ENCODE measurements around the gene IDE. TPM values are rescaled to one million over a fixed set of nuclear protein-coding genes. Genes with fewer than 3 reads are reported as not detected.
"Not testable (repeated sequence)": the region's sequence is repeated elsewhere in the genome, so short reads cannot be mapped to it uniquely, and the experiment has no call there.

IDE gene
- total RNA-seq, 4 donors from 2014 or later: 27.7 to 47.3 (median 41.2) TPM

GRCh38 chr10:92590623-92591549 is 17.0 kb upstream of the IDE start:
- H3K4me3 ChIP-seq: peak overlapping the region; percentile 64 to 71
- TF ChIP-seq EP300 (IDR thresholded peaks at IDR 0.05) (no peak), CTCF (IDR thresholded peaks at IDR 0.05) (peak in 3 of 4 experiments; percentile 10 to 27 (median 22)), POLR2A (IDR thresholded peaks at IDR 0.05) (no peak), POLR2AphosphoS5 (IDR thresholded peaks at IDR 0.05) (no peak)
- WGBS, 2 donors (ENCODE audit: low coverage in 1 of 2): 34 to 46% methylated on average over 14 to 19 of the region's 19 CpGs
- H3K36me3 ChIP-seq: no peaks in the 10 kb centered on the region
- ATAC-seq: no peak
- no peaks in the 10 kb centered on the region for H3K9me3 ChIP-seq
- no peaks in the 10 kb centered on the region for H3K27me3 ChIP-seq
- H3K27ac ChIP-seq: peak overlapping the region; percentile 88 to 98 (median 94)
- H3K4me1 ChIP-seq: peaks cover 0 to 31% (median 0%) of the 10 kb centered on the region in 3 donors

GRCh38 chr10:92582347-92582746 is 8.5 kb upstream of the IDE start:
- not testable (repeated sequence) for H3K36me3 ChIP-seq, H3K4me1 ChIP-seq, H3K4me3 ChIP-seq, ATAC-seq, H3K27ac ChIP-seq, H3K9me3 ChIP-seq, H3K27me3 ChIP-seq
- WGBS, 2 donors (ENCODE audit: low coverage in 1 of 2): 80 to 93% methylated on average over 5 to 6 of the region's 6 CpGs

GRCh38 chr10:92575961-92576360 is 2.1 kb upstream of the IDE start:
- Histone ChIP-seq H3K9me3 (no peaks in the 10 kb centered on the region), H3K36me3 (no peaks in the 10 kb centered on the region), H3K4me1 (peaks cover 0 to 31% (median 9%) of the 10 kb centered on the region in 3 donors), H3K27ac (no peak overlapping the region), H3K27me3 (no peaks in the 10 kb centered on the region), H3K4me3 (no peak overlapping the region)
- no peak for TF ChIP-seq POLR2AphosphoS5 (IDR thresholded peaks at IDR 0.05)
- TF ChIP-seq POLR2A (IDR thresholded peaks at IDR 0.05): no peak
- no peak for TF ChIP-seq EP300 (IDR thresholded peaks at IDR 0.05)
- TF ChIP-seq CTCF (IDR thresholded peaks at IDR 0.05): no peak
- no peak for ATAC-seq

GRCh38 chr10:92574548-92575261 is 812 bp upstream of the IDE start:
- WGBS, 2 donors (ENCODE audit: low coverage in 1 of 2): 5 to 36% methylated on average over 8 to 20 of the region's 22 CpGs
- ATAC-seq: peak; percentile 18
- H3K27me3 ChIP-seq: no peaks in the 10 kb centered on the region

More at GRCh38 chr10:92574548-92575261, 812 bp upstream of the IDE start:
- Histone ChIP-seq H3K9me3 (no peaks in the 10 kb centered on the region), H3K4me1 (peaks cover 0 to 43% (median 9%) of the 10 kb centered on the region in 3 donors), H3K27ac (peak overlapping the region; percentile 87 to 96 (median 92)), H3K4me3 (peak overlapping the region; percentile 81 to 89), H3K36me3 (no peaks in the 10 kb centered on the region)
- no peak for TF ChIP-seq EP300 (IDR thresholded peaks at IDR 0.05)
- no peak for TF ChIP-seq POLR2A (IDR thresholded peaks at IDR 0.05)
- TF ChIP-seq CTCF (IDR thresholded peaks at IDR 0.05): no peak
- TF ChIP-seq POLR2AphosphoS5 (IDR thresholded peaks at IDR 0.05): no peak

Measured in gastroesophageal sphincter (tissue), 4 donors.